ENCODE data around the gene HES1. TPM values are rescaled to one million over a fixed set of nuclear protein-coding genes. Genes with fewer than 3 reads are reported as not detected.
A peak's percentile ranks its signal among the peaks of the same experiment; 100 is the strongest.

The HES1 gene
- total and polyA plus RNA-seq, 8 donors = 15.7 to 68.5 (median 36.3) TPM

GRCh38 chr3:194142156-194142910 lies 6.4 kb downstream of the HES1 start:
- ATAC-seq = peak in 3 of 4 donors; percentile 1 to 5 (median 2)
- intact Hi-C loops (cut with DNase I) = loop anchor here in 1 of 3 donors (10.0 kb wide), 1 partner anchor 172 kb away; no protein-coding TSS in a partner anchor
- no peak for FAIRE-seq
- H3K4me1 ChIP-seq = peaks cover 10 to 35% (median 24%) of the 10 kb centered on the region in 3 donors
- TF ChIP-seq CTCF (IDR thresholded peaks at IDR 0.05) = no peak
- WGBS, 2 donors = 33 to 35% methylated on average over 14 of the region's 14 CpGs
- no peaks in the 10 kb centered on the region for H3K36me3 ChIP-seq
- no peaks in the 10 kb centered on the region for H3K9me3 ChIP-seq
- no peak for DNase-seq
- peak overlapping the region; percentile 95 to 99 (median 98) for H3K27ac ChIP-seq
- H3K4me3 ChIP-seq = peak overlapping the region in 1 of 4 donors; percentile 27
- no peaks in the 10 kb centered on the region for H3K27me3 ChIP-seq

GRCh38 chr3:194145702-194146101 lies 9.8 kb downstream of the HES1 start:
- Histone ChIP-seq H3K4me1 (peaks cover 10 to 17% (median 12%) of the 10 kb centered on the region in 3 donors), H3K27me3 (no peaks in the 10 kb centered on the region), H3K9me3 (no peaks in the 10 kb centered on the region), H3K27ac (no peak overlapping the region), H3K4me3 (no peak overlapping the region), H3K36me3 (no peaks in the 10 kb centered on the region)
- DNase-seq = no peak
- 89 to 90% methylated on average over 2 of the region's 2 CpGs for WGBS, 2 donors
- no peak for ATAC-seq
- intact Hi-C loops (cut with DNase I) = loop anchor here in 1 of 3 donors (10.0 kb wide), 1 partner anchor 169 kb away; no protein-coding TSS in a partner anchor
- TF ChIP-seq CTCF (IDR thresholded peaks at IDR 0.05) = no peak
- no peak for FAIRE-seq

GRCh38 chr3:194147679-194148078 lies 11.7 kb downstream of the HES1 start:
- 92% methylated on average over 7 of the region's 7 CpGs for WGBS, 2 donors
- Histone ChIP-seq H3K4me1 (peaks cover 2 to 11% (median 4%) of the 10 kb centered on the region in 3 donors), H3K27me3 (no peaks in the 10 kb centered on the region), H3K36me3 (no peaks in the 10 kb centered on the region), H3K4me3 (no peak overlapping the region), H3K27ac (no peak overlapping the region), H3K9me3 (no peaks in the 10 kb centered on the region)
- ATAC-seq = no peak
- no peak for FAIRE-seq
- no peak for TF ChIP-seq CTCF (IDR thresholded peaks at IDR 0.05)
- DNase-seq = no peak
- intact Hi-C loops (cut with DNase I) = loop anchor here in 1 of 3 donors (10.0 kb wide), 1 partner anchor 167 kb away; no protein-coding TSS in a partner anchor

- Histone ChIP-seq H3K27ac (no peak overlapping the region), H3K4me3 (no peak overlapping the region), H3K36me3 (no peaks in the 10 kb centered on the region), H3K9me3 (no peaks in the 10 kb centered on the region), H3K27me3 (no peaks in the 10 kb centered on the region), H3K4me1 (peaks cover 0 to 4% (median 0%) of the 10 kb centered on the region in 3 donors)
- intact Hi-C loops (cut with DNase I) = loop anchor here in 1 of 3 donors (10.0 kb wide), 1 partner anchor 166 kb away; no protein-coding TSS in a partner anchor
- ATAC-seq (peak in 2 of 4 donors; percentile 22 to 45), DNase-seq (no peak), FAIRE-seq (no peak)
- WGBS, 2 donors = 68% methylated on average over 7 of the region's 7 CpGs
- TF ChIP-seq CTCF (IDR thresholded peaks at IDR 0.05) = no peak
Observed at GRCh38 chr3:194148383-194148782, 12.4 kb downstream of the HES1 start.

Measured in pancreas (tissue), 10 donors.